GM21423 (cell line): ENCODE data around the gene SLCO4A1.
"Not testable (repeated sequence)": the region's sequence is repeated elsewhere in the genome, so short reads cannot be mapped to it uniquely, and the experiment has no call there.

Experiments used
- ATAC-seq: cut with Tn5 transposase; IDR thresholded peaks from one replicate; pipeline ENCODE4 v1.9.1; 2021; ENCODE audit warnings: mild to moderate bottlenecking, moderate library complexity; ENCODE audit not compliant: unreplicated experiment

SLCO4A1 gene

GRCh38 chr20:62679978-62680589 lies 37.8 kb downstream of the SLCO4A1 start:
- no peak for ATAC-seq

GRCh38 chr20:62682912-62683517 lies 40.7 kb downstream of the SLCO4A1 start:
- no peak for ATAC-seq

DNA sequence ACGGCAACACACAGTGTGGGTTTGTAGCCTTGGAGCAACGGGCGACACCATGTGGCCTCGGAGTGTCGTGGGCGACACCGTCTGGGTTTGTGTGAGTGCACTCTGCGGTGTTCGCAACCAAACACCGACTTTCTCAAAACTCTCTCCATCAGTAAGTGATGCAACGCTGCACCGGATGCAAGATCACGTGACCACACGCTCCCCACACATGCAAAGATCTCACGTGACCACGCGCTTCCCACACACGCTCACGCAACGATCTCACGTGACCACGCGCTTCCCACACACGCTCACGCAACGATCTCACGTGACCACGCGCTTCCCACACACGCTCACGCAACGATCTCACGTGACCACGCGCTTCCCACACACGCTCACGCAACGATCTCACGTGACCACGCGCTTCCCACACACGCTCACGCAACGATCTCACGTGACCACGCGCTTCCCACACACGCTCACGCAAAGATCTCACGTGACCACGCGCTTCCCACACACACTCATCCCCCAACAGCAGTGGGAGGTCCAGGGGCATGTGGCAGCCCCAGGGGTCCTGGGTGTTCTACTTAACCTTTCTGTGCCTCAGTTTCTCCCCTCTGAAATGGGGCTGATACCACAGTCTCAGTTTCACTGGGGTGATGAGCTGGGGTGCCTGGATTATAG lies 41.5 kb downstream of the SLCO4A1 start:
- ATAC-seq = not testable (repeated sequence)

DNA sequence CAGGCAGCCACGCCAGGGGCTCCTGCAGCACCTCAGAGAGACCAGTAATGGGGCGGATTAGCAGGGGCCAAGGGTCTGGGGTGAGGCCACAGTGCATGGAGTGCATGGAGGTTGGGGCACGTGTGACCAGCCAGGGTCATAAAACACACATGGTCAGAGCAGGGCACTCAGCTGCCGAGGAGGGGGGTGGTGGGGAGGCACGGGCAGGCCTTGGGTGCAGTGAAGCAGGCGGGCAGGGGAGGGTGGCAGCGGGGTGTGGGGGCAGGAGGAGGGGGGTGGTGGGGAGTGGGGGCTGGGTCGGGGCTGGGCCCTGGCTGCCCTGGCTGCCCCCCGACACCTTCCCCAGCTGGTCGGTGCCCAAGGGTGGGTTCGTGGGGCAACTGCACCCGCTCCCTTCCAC lies 42.7 kb downstream of the SLCO4A1 start:
- no peak for ATAC-seq

GRCh38 chr20:62685781-62686555 lies 43.7 kb downstream of the SLCO4A1 start:
- no peak for ATAC-seq

- no peak for ATAC-seq
These were observed 44.8 kb downstream of the SLCO4A1 start for GRCh38 chr20:62686869-62687830.

DNA sequence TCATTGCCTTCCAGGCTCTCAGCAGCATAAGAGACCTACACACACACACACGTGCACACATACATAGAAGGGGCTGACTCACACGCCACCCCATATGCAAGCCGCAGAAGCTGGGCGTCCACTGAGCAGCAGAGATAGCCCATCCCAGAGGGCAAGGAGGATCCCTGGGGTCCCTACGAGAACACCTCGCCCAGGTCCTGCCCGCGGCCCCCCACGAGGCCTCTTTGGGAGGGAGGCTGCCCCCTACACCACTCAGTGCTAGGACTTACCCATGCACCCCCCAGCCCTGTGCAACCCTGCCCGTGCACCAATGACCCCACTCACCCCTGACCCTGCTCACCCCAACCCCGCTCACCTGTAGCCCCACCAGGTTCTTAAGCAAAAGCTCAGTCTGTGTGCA lies 45.8 kb downstream of the SLCO4A1 start:
- ATAC-seq = no peak

DNA sequence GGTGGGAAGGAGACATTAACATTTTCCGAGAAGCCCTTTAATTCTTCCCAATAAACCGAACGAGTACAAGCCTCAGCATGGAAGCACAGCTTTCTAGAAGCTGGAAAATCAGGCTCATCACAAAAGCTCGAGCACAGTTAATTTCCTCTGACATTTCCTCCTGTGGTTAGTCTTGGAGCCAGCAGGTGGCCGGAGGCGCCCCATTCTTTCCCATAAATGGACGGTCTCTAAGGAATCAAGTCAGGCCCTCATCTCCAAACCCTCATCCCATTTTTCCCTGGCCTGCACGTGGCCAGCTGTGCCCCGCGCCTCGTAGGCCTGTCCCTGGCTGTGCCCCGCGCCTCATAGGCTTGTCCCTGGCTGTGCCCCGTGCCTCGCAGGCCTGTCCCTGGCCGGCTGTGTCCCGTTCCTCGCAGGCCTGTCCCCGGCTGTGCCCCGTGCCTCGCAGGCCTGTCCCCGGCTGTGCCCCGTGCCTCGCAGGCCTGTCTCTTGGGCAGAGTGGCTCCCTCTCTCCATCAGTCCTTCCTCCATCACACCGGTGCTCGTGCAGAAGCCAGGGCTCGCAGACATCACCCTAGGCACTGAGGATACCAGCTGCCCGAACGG lies 46.7 kb downstream of the SLCO4A1 start:
- ATAC-seq = no peak

DNA sequence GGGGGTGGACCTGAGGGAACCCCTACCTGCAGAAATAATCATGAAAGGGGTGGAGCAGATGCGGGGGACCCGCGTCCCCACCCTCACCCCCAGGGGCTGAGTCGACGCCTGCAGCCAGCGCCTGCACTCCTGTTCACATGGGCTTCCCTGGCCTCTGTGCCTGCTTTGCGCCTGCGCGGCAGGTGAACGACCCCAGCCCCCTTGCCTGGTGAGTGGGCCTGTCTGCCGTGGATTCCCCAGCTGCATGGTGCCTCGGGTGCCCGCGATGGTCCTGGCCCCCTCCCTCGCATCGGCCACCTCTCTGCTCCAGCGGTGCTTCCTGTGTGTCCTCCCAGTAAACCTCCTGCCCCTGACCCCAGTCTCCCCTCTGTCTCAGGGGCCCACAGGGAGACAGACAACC lies 47.6 kb downstream of the SLCO4A1 start:
- ATAC-seq = no peak

GRCh38 chr20:62690261-62690820 lies 48.0 kb downstream of the SLCO4A1 start:
- no peak for ATAC-seq

GRCh38 chr20:62691487-62691886 lies 49.2 kb downstream of the SLCO4A1 start:
- no peak for ATAC-seq

DNA sequence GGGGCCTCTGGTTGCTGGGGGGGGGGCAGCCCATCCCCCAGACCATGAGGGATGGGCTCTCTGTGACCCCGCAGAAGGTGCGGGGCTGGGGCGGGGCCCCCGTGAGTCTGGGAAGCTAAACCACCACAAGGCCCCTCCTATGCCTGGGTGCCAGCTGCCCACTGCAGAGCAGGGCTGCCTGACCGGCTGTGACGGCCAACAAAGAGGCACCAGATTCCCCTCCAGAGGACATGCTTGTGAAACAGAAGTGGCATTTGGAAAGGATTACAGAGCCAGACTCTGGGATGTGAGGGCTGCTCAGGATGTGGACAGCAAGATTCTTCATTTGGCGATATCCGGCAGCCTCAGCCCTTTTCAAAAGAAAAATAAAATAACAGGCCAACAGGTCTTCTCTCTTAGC lies 49.9 kb downstream of the SLCO4A1 start:
- ATAC-seq = no peak

DNA sequence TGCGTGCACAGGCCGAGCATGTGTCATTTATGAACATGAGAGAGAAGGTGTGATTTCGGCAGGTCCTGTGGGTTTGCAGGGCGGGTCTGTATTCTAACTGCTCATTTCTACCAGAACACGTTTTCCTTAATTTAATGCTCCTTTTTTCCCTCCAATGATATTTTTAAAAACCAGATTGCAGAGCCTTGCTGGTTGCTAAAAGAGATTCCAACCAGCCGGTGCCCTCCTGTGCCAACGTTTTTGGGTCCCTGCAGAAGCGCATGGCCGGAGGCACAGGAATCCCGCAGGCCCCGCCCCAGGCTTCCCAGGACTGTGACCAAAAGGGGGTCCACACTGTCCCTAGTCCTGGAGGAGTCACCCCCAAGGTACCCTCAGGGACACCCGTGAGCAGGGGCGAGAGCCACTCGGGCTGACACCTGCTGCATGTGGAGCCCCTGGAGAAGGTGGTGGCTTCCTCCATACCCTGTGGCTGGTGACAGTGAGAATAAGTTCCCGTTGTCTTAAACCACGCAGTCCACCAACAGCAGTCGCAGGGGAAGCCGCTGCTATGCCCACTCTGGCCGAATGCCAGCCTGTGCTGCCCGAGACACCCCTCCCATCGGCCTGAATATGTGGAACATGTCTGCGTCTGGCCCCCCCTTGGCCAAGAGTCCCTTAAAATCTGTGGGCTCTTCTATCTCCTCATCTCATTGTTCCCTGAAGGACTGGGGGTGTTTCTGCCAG lies 50.7 kb downstream of the SLCO4A1 start:
- ATAC-seq = no peak

DNA sequence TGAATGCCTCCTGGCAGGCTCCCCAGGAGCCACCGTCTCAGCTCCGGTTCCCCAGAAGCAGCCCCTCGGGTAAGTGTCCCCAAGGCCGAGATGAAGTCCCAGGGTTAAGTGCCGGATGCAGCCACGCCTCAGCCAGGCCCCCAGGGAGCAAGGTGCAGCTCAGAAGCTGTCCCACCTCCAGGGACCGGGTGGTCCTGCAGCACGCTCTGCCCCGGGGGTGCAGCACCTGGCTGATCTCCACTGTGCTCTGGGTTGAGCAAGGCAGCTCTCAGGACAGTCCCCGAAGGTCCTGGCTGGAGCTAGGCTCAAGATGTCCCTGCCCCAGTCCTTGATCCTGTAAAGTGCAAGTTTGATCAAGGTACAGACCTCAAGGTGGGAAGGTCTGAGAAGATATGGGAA lies 51.2 kb downstream of the SLCO4A1 start:
- ATAC-seq = no peak

DNA sequence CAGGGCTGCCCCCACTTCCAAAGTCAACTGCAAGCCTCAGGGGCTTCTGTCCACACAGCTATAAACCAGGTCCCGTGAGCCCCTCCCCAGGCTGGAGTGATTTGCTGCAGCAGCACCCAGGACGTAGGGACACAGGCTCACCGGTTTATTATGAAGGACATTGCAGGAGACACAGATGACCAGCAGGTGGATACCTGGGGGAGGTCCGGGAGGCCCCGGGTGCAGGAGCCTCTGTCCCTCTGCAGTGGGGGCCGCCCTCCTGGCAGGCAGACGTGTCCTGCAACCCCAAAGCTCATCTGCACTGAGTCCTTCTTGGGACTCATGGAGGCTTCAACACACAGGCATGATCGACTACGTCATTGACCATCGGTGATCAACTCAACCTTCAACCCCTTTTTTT lies 51.8 kb downstream of the SLCO4A1 start:
- no peak for ATAC-seq

DNA sequence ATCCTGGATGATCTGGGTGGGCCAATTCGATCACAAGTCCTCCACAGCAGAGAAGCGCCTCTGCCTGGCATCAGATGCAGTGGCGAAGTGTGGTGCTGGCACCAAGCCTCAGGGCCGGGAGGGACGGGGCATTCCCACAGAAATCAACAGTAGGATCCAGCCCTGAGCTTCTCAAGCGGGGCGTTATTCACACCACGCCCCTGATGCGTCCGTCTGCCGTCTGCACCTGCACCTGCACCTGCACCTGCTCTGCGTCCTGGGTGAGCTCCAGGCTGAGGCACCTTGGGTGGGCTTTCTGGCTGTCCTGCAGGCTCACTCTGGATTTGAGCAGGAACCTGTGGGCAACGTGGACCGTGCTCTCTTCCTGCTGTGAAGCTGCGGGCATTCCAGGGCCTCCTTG lies 52.6 kb downstream of the SLCO4A1 start:
- no peak for ATAC-seq

- ATAC-seq = no peak
These were observed 53.4 kb downstream of the SLCO4A1 start for GRCh38 chr20:62695448-62696414.

GRCh38 chr20:62696434-62696957 lies 54.2 kb downstream of the SLCO4A1 start:
- no peak for ATAC-seq
